Uterus (tissue), 2 donors: Measurements from ENCODE around the gene CDK5.

Experiments used
- POLR2A ChIP-seq, 2 donors: fragments of 450-650 bp; IDR thresholded peaks; one replicate each; pipeline ENCODE4 v1.6.1; 2016; ENCODE audit warnings: antibody characterized with exemption in 2 of 2, mild to moderate bottlenecking in 1 of 2, moderate library complexity in 1 of 2
- TF ChIP-seq, protein P1 (sequence below), 4 experiments: fragments of 200-600 bp in 2 of 4; fragments of 450-650 bp in 2 of 4; sonication (generic) in 2 of 4; IDR thresholded peaks; one replicate each; pipeline ENCODE4 v1.5.1; 2016 to 2019; ENCODE audit warnings: antibody characterized with exemption in 4 of 4, mild to moderate bottlenecking in 2 of 4, moderate library complexity in 1 of 4

- TF ChIP-seq, protein P1, sequence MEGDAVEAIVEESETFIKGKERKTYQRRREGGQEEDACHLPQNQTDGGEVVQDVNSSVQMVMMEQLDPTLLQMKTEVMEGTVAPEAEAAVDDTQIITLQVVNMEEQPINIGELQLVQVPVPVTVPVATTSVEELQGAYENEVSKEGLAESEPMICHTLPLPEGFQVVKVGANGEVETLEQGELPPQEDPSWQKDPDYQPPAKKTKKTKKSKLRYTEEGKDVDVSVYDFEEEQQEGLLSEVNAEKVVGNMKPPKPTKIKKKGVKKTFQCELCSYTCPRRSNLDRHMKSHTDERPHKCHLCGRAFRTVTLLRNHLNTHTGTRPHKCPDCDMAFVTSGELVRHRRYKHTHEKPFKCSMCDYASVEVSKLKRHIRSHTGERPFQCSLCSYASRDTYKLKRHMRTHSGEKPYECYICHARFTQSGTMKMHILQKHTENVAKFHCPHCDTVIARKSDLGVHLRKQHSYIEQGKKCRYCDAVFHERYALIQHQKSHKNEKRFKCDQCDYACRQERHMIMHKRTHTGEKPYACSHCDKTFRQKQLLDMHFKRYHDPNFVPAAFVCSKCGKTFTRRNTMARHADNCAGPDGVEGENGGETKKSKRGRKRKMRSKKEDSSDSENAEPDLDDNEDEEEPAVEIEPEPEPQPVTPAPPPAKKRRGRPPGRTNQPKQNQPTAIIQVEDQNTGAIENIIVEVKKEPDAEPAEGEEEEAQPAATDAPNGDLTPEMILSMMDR (IDR thresholded peaks at IDR 0.05): no peak
- TF ChIP-seq POLR2A (IDR thresholded peaks at IDR 0.05): no peak
These were observed 4.9 kb upstream of the CDK5 start for GRCh38 chr7:151062399-151063211.
